Ovary (tissue), 9 donors: ENCODE results near the gene SCN2B. TPM values are rescaled to one million over a fixed set of nuclear protein-coding genes. Genes with fewer than 3 reads are reported as not detected.

Experiments used
- DNase-seq, 5 donors: peaks; one replicate each; pipeline ENCODE4 v3.0.0-alpha.2; 2019 to 2020
- H3K27ac ChIP-seq, 2 donors: fragments of 200-600 bp; one replicate each; pipeline versions ENCODE4 v1.5.1 to v1.8.0; 2019 to 2022
- H3K27me3 ChIP-seq: fragments of 200-600 bp; one replicate; pipeline ENCODE4 v1.8.0; 2022
- H3K36me3 ChIP-seq: fragments of 200-600 bp; sonication (generic); one replicate; pipeline ENCODE4 v1.5.1; 2019
- H3K4me1 ChIP-seq: one replicate; pipeline ENCODE4 v1.8.1; 2013; ENCODE audit warnings: mild to moderate bottlenecking, moderate library complexity; ENCODE audit not compliant: insufficient read depth
- H3K4me3 ChIP-seq: fragments of 200-600 bp; sonication (generic); one replicate; pipeline ENCODE4 v1.5.1; 2017
- H3K9me3 ChIP-seq, 2 donors: fragments of 200-600 bp in 1 of 2; sonication (generic) in 1 of 2; one replicate each; pipeline versions ENCODE4 v1.5.1 to v1.8.1; 2013 to 2019; ENCODE audit warnings: mild to moderate bottlenecking in 1 of 2, moderate library complexity in 1 of 2
- EP300 ChIP-seq: sonication (generic); formaldehyde crosslinking; IDR thresholded peaks from one replicate; pipeline ENCODE4 v1.6.1; 2017; ENCODE audit warnings: antibody characterized with exemption
- POLR2A ChIP-seq: fragments of 450-650 bp; IDR thresholded peaks from one replicate; pipeline ENCODE4 v1.6.1; 2017; ENCODE audit warnings: antibody characterized with exemption, mild to moderate bottlenecking, moderate library complexity
- WGBS, 3 donors: extraction: QIAGEN DNeasy Blood & Tissue Kit in 1 of 3; methylation state at CpG; one replicate each; pipeline versions ENCODE4 v1.1.5 to v1.1.7; 2013 to 2017; 5-methylcytosine and 5-hydroxymethylcytosine counted together
- intact Hi-C, 4 donors: fragments of 100-400 bp; cut with DNase I; formaldehyde crosslinking; loops; one replicate each; pipeline versions ENCODE4 v1.11.0 to v1.15.1; 2022 to 2023
- polyA plus RNA-seq, 2 donors: library from polyadenylated mRNA; stranded (reverse); fragments of 200-250 nt in 1 of 2; fragments of 350-450 nt in 1 of 2; fragmentation: Illumina TruSeq in 1 of 2; extraction: RNeasy Lipid Tissue Mini Kit (QIAGEN cat#74804) in 1 of 2; gene quantifications; one replicate each; pipeline ENCODE4 v1.2.3, GENCODE V29; 2013 to 2014
- total RNA-seq, 7 donors: library from RNA; depleted of rRNA in 2 of 7; stranded (reverse); fragments of >200 nt in 2 of 7; fragmentation: NEBNext Ultra II Directional in 3 of 7; extraction: Animal tissue kit (Norgen Biotek cat#: 25700) in 3 of 7; gene quantifications; one replicate each; pipeline versions ENCODE4 v1.1.0 to v1.2.4, GENCODE V29; 2016 to 2023
- TF ChIP-seq, protein P1 (sequence below), 3 donors: fragments of 450-650 bp in 2 of 3; fragments of 200-600 bp in 1 of 3; IDR thresholded peaks; one replicate each; pipeline versions ENCODE4 v1.5.1 to v1.8.0; 2016 to 2022; ENCODE audit warnings: antibody characterized with exemption in 3 of 3, mild to moderate bottlenecking in 1 of 3
- donor health status: DM: no; HTN: no; CAD: no; lungs with moderate emphysema.
- donor health status: DM: no; HTN: no; CAD: no.
- donor health status: Bipolar disorder and iron deficiency.
- donor health status: DM: yes; HTN: yes; CAD: no.
- donor health status: DM: no; HTN: no; CAD: no.
- donor health status: DM: yes; HTN: yes; CAD: no.

SCN2B gene
- total and polyA plus RNA-seq, 9 donors = 0.11 to 2.1 (median 0.38) TPM

DNA sequence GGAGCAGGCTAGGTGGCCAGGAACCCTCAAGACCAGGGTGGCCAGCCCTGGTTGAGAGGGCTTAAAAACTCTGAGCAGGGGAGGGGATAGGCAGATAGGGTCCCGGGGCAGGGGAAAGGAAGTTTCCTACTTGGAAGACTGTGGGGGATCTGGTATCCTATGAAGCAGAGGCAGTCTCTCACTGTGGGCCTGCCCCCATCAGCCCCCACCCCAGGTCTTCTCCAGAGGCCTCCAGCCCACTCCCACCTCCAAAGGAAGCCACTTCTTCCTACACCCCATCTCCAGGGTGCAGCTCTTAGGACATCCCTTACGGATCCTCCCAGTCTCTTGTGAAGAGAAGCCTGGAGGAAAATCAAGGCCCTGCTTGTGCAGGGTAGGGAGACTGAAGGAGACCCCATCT lies 40.1 kb downstream of the SCN2B start:
- no peaks in the 10 kb centered on the region for H3K4me1 ChIP-seq
- no peaks in the 10 kb centered on the region for H3K27me3 ChIP-seq
- no peak overlapping the region for H3K4me3 ChIP-seq
- no peaks in the 10 kb centered on the region for H3K36me3 ChIP-seq
- no peak for DNase-seq
- no peak overlapping the region for H3K27ac ChIP-seq
- H3K9me3 ChIP-seq = no peaks in the 10 kb centered on the region
- intact Hi-C loops = no loop called here
- no peak for TF ChIP-seq POLR2A
- no peak for TF ChIP-seq EP300
- TF ChIP-seq, protein P1, sequence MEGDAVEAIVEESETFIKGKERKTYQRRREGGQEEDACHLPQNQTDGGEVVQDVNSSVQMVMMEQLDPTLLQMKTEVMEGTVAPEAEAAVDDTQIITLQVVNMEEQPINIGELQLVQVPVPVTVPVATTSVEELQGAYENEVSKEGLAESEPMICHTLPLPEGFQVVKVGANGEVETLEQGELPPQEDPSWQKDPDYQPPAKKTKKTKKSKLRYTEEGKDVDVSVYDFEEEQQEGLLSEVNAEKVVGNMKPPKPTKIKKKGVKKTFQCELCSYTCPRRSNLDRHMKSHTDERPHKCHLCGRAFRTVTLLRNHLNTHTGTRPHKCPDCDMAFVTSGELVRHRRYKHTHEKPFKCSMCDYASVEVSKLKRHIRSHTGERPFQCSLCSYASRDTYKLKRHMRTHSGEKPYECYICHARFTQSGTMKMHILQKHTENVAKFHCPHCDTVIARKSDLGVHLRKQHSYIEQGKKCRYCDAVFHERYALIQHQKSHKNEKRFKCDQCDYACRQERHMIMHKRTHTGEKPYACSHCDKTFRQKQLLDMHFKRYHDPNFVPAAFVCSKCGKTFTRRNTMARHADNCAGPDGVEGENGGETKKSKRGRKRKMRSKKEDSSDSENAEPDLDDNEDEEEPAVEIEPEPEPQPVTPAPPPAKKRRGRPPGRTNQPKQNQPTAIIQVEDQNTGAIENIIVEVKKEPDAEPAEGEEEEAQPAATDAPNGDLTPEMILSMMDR (IDR thresholded peaks at IDR 0.05) = no peak
- WGBS, 3 donors = 76 to 83% (median 80%) methylated on average over 2 of the region's 2 CpGs

DNA sequence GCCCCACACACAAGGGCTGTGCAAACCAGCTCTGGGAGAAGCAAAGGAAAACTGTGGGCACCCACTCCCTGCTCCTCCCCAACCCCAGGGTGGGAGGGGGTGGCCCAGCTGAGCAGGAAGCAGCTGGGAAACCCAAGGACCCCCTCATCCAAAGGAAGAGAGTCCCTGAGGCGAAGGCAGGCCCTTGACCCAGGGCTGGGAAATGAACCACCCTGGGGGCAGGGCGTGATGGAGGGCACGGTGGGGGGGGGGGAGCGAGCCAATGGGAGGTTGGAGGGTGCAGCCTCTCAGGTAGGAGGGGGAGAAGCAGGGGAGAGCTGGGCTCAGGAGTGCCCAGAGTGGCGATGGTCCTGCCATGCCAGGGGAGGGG lies 40.7 kb downstream of the SCN2B start:
- WGBS, 3 donors = 83 to 84% (median 83%) methylated on average over 3 to 5 of the region's 5 CpGs
- Histone ChIP-seq H3K9me3 (no peaks in the 10 kb centered on the region), H3K4me3 (no peak overlapping the region), H3K27ac (no peak overlapping the region), H3K27me3 (no peaks in the 10 kb centered on the region), H3K36me3 (no peaks in the 10 kb centered on the region), H3K4me1 (no peaks in the 10 kb centered on the region)
- intact Hi-C loops = no loop called here
- no peak for DNase-seq
- TF ChIP-seq EP300 = no peak
- TF ChIP-seq POLR2A = no peak
- TF ChIP-seq, protein P1 (IDR thresholded peaks at IDR 0.05) = no peak

DNA sequence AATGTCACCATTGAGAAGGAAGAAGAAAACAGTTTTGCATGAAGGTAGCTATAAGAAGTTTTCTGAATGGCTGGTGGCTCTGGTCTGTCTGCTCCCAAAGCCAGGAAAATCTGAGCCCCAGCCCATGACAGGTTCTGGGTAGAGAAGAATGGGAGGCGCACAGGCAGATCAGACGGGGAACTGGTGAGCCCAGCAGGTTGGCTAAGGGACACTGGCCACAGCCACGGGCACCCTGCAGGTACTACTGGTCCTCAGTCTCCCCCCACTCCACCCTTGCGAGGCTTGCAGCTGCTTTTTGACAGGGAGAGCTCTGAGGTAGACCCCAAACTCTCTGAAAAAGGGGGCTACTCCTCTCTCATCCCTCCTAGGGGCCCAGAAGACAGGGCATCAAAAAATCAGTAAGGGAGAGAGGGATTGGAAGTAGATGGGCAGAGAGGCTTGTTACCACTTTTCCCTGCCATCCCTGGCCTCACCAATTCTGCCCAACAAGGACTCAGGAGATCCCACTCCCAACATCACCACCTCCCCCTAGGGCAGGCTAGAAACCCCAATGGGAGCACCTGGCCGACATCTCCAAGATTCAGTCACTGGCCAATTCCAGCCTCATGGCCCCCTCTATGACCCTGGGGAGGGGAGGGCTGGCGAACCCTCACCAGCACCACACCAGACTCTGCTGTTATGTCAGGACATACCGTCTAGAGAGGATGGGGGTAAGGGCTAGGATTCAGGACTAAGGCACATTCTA lies 41.2 kb downstream of the SCN2B start:
- TF ChIP-seq, protein P1 (IDR thresholded peaks at IDR 0.05) = no peak
- no peak for TF ChIP-seq EP300
- H3K27me3 ChIP-seq = no peaks in the 10 kb centered on the region
- DNase-seq = no peak
- whole genome bisulfite sequencing, 3 donors = 71 to 86% (median 76%) methylated on average over 7 of the region's 7 CpGs
- no peaks in the 10 kb centered on the region for H3K36me3 ChIP-seq
- no peaks in the 10 kb centered on the region for H3K4me1 ChIP-seq
- H3K27ac ChIP-seq = no peak overlapping the region
- no peaks in the 10 kb centered on the region for H3K9me3 ChIP-seq
- intact Hi-C loops = no loop called here
- H3K4me3 ChIP-seq = no peak overlapping the region

DNA sequence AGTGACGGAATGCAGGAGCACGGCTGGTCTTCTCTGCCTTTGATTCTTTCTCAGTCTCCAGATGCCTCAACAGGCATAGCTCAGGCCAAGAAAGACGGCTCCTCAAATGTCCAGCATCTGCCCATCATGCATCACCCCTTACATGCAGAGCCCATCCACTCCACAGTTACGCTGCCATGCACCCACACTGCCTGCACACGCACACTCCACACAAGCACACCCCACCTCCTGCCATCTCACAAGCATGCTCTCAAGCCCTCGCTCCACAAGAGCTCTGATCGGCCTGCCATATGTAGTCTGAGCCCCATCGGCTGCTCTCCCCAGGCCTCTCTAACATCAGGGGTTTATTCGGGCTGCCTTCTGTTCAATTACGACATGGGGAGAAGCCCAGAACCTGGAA lies 42.6 kb downstream of the SCN2B start:
- TF ChIP-seq EP300 (no peak), POLR2A (no peak)
- TF ChIP-seq, protein P1 (IDR thresholded peaks at IDR 0.05) = no peak
- DNase-seq = no peak
- WGBS, 3 donors = 88 to 92% (median 89%) methylated on average over 10 of the region's 10 CpGs
- Histone ChIP-seq H3K4me3 (no peak overlapping the region), H3K27me3 (no peaks in the 10 kb centered on the region), H3K9me3 (no peaks in the 10 kb centered on the region), H3K36me3 (no peaks in the 10 kb centered on the region), H3K4me1 (no peaks in the 10 kb centered on the region), H3K27ac (no peak overlapping the region)
- intact Hi-C loops = no loop called here
